Mucosa of descending colon (tissue), 3 donors: Measurements from ENCODE around the gene C1orf21. TPM values are rescaled to one million over a fixed set of nuclear protein-coding genes. Genes with fewer than 3 reads are reported as not detected.

Experiments used
- ATAC-seq: fragments of 200-7000 bp; cut with Tn5 transposase; one replicate; pipeline ENCODE4 v1.9.1; 2020; ENCODE audit warnings: mild to moderate bottlenecking, moderate library complexity
- DNase-seq, 3 donors: peaks; one replicate each; pipeline ENCODE4 v3.0.0-alpha.2; 2020
- H3K36me3 ChIP-seq: fragments of 200-600 bp; one replicate; pipeline ENCODE4 v1.8.0; 2021; ENCODE audit warnings: low read depth, mild to moderate bottlenecking
- H3K4me1 ChIP-seq: fragments of 200-600 bp; one replicate; pipeline ENCODE4 v1.8.0; 2021; ENCODE audit warnings: low read depth, mild to moderate bottlenecking
- H3K4me3 ChIP-seq: fragments of 200-600 bp; one replicate; pipeline ENCODE4 v1.8.0; 2021; ENCODE audit warnings: mild to moderate bottlenecking
- H3K9me3 ChIP-seq: fragments of 200-600 bp; one replicate; pipeline ENCODE4 v1.8.0; 2021; ENCODE audit warnings: mild to moderate bottlenecking
- CTCF ChIP-seq: fragments of 200-600 bp; IDR thresholded peaks from one replicate; pipeline ENCODE4 v1.8.0; 2022; ENCODE audit warnings: antibody characterized with exemption, mild to moderate bottlenecking
- intact Hi-C, 2 donors: fragments of 100-400 bp; cut with DNase I in 1 of 2; cut with micrococcal nuclease in 1 of 2; formaldehyde crosslinking; loops; one replicate each; pipeline versions ENCODE4 v1.11.0 to v1.11.1; 2022; cut with DNase I, micrococcal nuclease
- total RNA-seq, 3 donors: library from RNA; stranded (reverse); fragmentation: NEBNext Ultra II Directional in 2 of 3; extraction: Animal tissue kit (Norgen Biotek cat#: 25700) in 2 of 3; gene quantifications; one replicate each; pipeline versions ENCODE4 v1.2.1 to v1.2.4, GENCODE V29; 2021 to 2023
- donor health status: DM: no; HTN: no; CAD: no; lungs with moderate emphysema.
- donor health status: DM: no; HTN: no; CAD: no.
- donor health status: DM: no; HTN: yes; CAD: no.

C1orf21 gene
- total RNA-seq, 3 donors from 2014 or later: 70.9 to 109 (median 96.8) TPM

- H3K4me1 ChIP-seq: peaks cover 8% of the 10 kb centered on the region
- H3K36me3 ChIP-seq: no peaks in the 10 kb centered on the region
- DNase-seq: no peak
- no peak overlapping the region for H3K4me3 ChIP-seq
- intact Hi-C loops: no loop called here
- no peak for TF ChIP-seq CTCF
- H3K9me3 ChIP-seq: no peaks in the 10 kb centered on the region
- peak; percentile 83 for ATAC-seq
These were observed 19.6 kb downstream of the C1orf21 start for GRCh38 chr1:184406479-184406878.

GRCh38 chr1:184407816-184408510 lies 21.1 kb downstream of the C1orf21 start:
- TF ChIP-seq CTCF: no peak
- ATAC-seq: no peak
- peaks cover 8% of the 10 kb centered on the region for H3K4me1 ChIP-seq
- intact Hi-C loops: no loop called here
- no peak overlapping the region for H3K4me3 ChIP-seq
- no peaks in the 10 kb centered on the region for H3K9me3 ChIP-seq
- no peak for DNase-seq
- no peaks in the 10 kb centered on the region for H3K36me3 ChIP-seq

- ATAC-seq: no peak
- H3K36me3 ChIP-seq: no peaks in the 10 kb centered on the region
- H3K4me3 ChIP-seq: no peak overlapping the region
- intact Hi-C loops: no loop called here
- DNase-seq: no peak
- no peak for TF ChIP-seq CTCF
- H3K9me3 ChIP-seq: no peaks in the 10 kb centered on the region
- H3K4me1 ChIP-seq: peaks cover 8% of the 10 kb centered on the region
These were observed 21.8 kb downstream of the C1orf21 start for GRCh38 chr1:184408580-184408979.

GRCh38 chr1:184409011-184409410 lies 22.2 kb downstream of the C1orf21 start:
- Histone ChIP-seq H3K9me3 (no peaks in the 10 kb centered on the region), H3K4me1 (peaks cover 8% of the 10 kb centered on the region), H3K36me3 (no peaks in the 10 kb centered on the region), H3K4me3 (no peak overlapping the region)
- intact Hi-C loops: no loop called here
- ATAC-seq: no peak
- no peak for DNase-seq
- TF ChIP-seq CTCF: no peak

- Histone ChIP-seq H3K4me3 (no peak overlapping the region), H3K36me3 (no peaks in the 10 kb centered on the region), H3K4me1 (peaks cover 8% of the 10 kb centered on the region), H3K9me3 (no peaks in the 10 kb centered on the region)
- intact Hi-C loops: no loop called here
- DNase-seq (no peak), ATAC-seq (no peak)
- TF ChIP-seq CTCF: no peak
These were observed 25.6 kb downstream of the C1orf21 start for GRCh38 chr1:184412472-184412871.

- intact Hi-C loops: no loop called here
- Histone ChIP-seq H3K4me1 (no peaks in the 10 kb centered on the region), H3K36me3 (no peaks in the 10 kb centered on the region), H3K4me3 (no peak overlapping the region), H3K9me3 (no peaks in the 10 kb centered on the region)
- no peak for ATAC-seq
- no peak for TF ChIP-seq CTCF
- DNase-seq: no peak
These were observed 29.7 kb downstream of the C1orf21 start for GRCh38 chr1:184416481-184416880.
